ENCODE data around the gene NRBF2. TPM values are rescaled to one million over a fixed set of nuclear protein-coding genes. Genes with fewer than 3 reads are reported as not detected.

Gene NRBF2
- total RNA-seq, 2 donors from 2014 or later, result 13.1 to 15.6 TPM

DNA sequence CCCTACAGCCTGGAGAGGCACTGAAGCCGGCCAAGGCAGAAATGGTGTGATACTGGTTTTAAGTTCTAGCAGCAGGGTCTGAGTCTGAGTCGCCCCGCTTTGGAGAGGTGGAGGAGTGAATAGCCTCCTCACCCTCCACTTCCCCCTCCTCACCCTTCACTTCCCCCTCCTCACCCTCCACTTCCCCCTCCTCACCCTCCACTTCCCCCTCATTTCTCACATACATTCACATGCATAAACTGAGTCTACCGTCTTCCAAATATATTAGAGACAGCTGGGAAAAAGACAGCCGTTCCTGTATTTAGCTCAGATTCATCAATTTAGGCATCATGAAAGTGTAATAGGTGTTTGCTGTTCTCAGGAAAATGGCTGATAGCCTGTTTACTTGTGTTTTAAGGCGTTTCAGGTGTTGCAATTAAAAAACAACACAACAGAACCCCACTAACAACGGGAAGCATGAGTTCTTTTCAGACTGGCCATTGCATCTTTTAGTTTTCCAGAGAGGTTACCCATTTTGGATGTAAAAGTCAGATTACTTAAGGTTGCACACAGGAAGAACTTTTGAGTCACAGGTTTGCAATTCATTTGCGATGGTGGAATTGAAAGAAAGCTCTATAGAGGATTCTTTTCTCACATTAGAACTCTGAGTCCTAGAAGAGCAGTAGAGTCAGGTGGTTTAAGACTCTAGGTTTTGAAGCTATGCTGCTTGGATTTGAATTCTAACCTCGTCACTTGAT, 861 bp downstream of the NRBF2 start:
- Histone ChIP-seq H3K36me3 (no peaks in the 10 kb centered on the region), H3K9me3 (no peaks in the 10 kb centered on the region), H3K27ac (peak overlapping the region; percentile 83 to 86), H3K27me3 (replicated peaks; ENCODE audit: insufficient read depth) (no peaks in the 10 kb centered on the region), H3K4me1 (ENCODE audit: control insufficient read depth in 1 of 2, low read depth in 2 of 2) (peaks cover 14% of the 10 kb centered on the region in 2 donors), H3K4me3 (peak overlapping the region; percentile 86)
- DNase-seq (ENCODE audit: low spot score), result no peak
- no peak for ATAC-seq (ENCODE audit: insufficient number of reproducible peaks, low FRiP score, low read depth)
- TF ChIP-seq, protein P1, sequence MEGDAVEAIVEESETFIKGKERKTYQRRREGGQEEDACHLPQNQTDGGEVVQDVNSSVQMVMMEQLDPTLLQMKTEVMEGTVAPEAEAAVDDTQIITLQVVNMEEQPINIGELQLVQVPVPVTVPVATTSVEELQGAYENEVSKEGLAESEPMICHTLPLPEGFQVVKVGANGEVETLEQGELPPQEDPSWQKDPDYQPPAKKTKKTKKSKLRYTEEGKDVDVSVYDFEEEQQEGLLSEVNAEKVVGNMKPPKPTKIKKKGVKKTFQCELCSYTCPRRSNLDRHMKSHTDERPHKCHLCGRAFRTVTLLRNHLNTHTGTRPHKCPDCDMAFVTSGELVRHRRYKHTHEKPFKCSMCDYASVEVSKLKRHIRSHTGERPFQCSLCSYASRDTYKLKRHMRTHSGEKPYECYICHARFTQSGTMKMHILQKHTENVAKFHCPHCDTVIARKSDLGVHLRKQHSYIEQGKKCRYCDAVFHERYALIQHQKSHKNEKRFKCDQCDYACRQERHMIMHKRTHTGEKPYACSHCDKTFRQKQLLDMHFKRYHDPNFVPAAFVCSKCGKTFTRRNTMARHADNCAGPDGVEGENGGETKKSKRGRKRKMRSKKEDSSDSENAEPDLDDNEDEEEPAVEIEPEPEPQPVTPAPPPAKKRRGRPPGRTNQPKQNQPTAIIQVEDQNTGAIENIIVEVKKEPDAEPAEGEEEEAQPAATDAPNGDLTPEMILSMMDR (IDR thresholded peaks at IDR 0.05), result no peak

DNA sequence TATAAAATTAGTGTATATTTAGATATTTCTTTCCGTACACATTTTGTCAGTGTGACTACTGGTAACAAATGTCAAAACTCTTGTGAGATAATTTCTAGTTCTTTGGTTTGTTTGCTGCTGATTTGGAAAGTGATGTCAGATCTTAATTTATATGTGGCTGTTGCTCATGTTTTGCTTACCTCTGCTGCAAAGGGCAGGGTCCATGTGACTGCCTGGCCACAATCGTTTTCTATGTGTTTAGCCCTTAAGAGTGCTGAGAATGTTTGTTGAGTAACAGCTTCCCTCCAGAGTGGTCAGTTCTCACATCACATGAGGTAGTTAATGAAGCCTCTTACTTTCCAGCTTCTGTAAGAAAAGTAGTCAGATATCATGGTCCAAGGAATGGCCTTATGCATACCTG, 4.2 kb downstream of the NRBF2 start:
- DNase-seq (ENCODE audit: low spot score) (no peak), ATAC-seq (ENCODE audit: insufficient number of reproducible peaks, low FRiP score, low read depth) (no peak)
- Histone ChIP-seq H3K27me3 (replicated peaks; ENCODE audit: insufficient read depth) (no peaks in the 10 kb centered on the region), H3K4me3 (no peak overlapping the region), H3K4me1 (ENCODE audit: control insufficient read depth in 1 of 2, low read depth in 2 of 2) (peaks cover 14% of the 10 kb centered on the region in 2 donors), H3K27ac (no peak overlapping the region), H3K9me3 (no peaks in the 10 kb centered on the region), H3K36me3 (no peaks in the 10 kb centered on the region)
- TF ChIP-seq, protein P1 (IDR thresholded peaks at IDR 0.05), result no peak

DNA sequence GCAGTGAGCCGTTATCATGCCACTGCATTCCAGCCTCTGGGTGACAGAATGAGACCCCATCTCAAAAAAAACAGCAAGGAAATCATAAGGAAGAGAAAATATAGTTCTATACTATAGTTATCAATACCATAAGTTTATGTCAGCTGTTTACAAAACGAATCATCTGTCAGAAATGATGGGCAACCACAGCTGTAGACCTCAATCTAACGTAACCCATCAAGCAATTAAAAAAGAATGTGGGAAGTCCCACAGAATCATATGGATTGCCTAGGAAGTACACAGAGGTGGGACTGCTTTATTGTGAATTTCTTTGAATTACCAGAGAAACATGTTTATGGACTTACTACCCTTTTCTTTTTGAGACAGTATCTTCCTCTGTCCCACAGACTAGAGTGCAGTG, 6.9 kb downstream of the NRBF2 start:
- DNase-seq (ENCODE audit: low spot score), result no peak
- no peak for ATAC-seq (ENCODE audit: insufficient number of reproducible peaks, low FRiP score, low read depth)
- Histone ChIP-seq H3K27ac (no peak overlapping the region), H3K9me3 (no peaks in the 10 kb centered on the region), H3K4me1 (ENCODE audit: control insufficient read depth in 1 of 2, low read depth in 2 of 2) (peaks cover 2 to 6% of the 10 kb centered on the region in 2 donors), H3K36me3 (no peaks in the 10 kb centered on the region), H3K27me3 (replicated peaks; ENCODE audit: insufficient read depth) (no peaks in the 10 kb centered on the region), H3K4me3 (no peak overlapping the region)
- TF ChIP-seq, protein P1 (IDR thresholded peaks at IDR 0.05), result no peak

GRCh38 chr10:63142136-63142535, 9.0 kb downstream of the NRBF2 start:
- TF ChIP-seq, protein P1 (IDR thresholded peaks at IDR 0.05), result no peak
- no peak overlapping the region for H3K4me3 ChIP-seq
- no peaks in the 10 kb centered on the region for H3K9me3 ChIP-seq
- no peaks in the 10 kb centered on the region for H3K27me3 ChIP-seq (replicated peaks; ENCODE audit: insufficient read depth)
- no peak overlapping the region for H3K27ac ChIP-seq
- DNase-seq (ENCODE audit: low spot score) (no peak), ATAC-seq (ENCODE audit: insufficient number of reproducible peaks, low FRiP score, low read depth) (no peak)
- H3K4me1 ChIP-seq (ENCODE audit: control insufficient read depth in 1 of 2, low read depth in 2 of 2), result peaks cover 3 to 11% of the 10 kb centered on the region in 2 donors
- H3K36me3 ChIP-seq, result no peaks in the 10 kb centered on the region

GRCh38 chr10:63143987-63144386, 10.9 kb downstream of the NRBF2 start:
- DNase-seq (ENCODE audit: low spot score) (no peak), ATAC-seq (ENCODE audit: insufficient number of reproducible peaks, low FRiP score, low read depth) (no peak)
- Histone ChIP-seq H3K9me3 (no peaks in the 10 kb centered on the region), H3K36me3 (no peaks in the 10 kb centered on the region), H3K4me1 (ENCODE audit: control insufficient read depth in 1 of 2, low read depth in 2 of 2) (peaks cover 0 to 11% of the 10 kb centered on the region in 2 donors), H3K27ac (no peak overlapping the region), H3K27me3 (replicated peaks; ENCODE audit: insufficient read depth) (no peaks in the 10 kb centered on the region), H3K4me3 (no peak overlapping the region)
- TF ChIP-seq, protein P1 (IDR thresholded peaks at IDR 0.05), result no peak
